ENCODE measurements around the gene WDR45B.

GRCh38 chr17:82656266-82656665, 8.0 kb upstream of the WDR45B start:
- TF ChIP-seq CTCF (IDR thresholded peaks at IDR 0.05; ENCODE audit: extremely low read depth in 1 of 2, insufficient read depth in 1 of 2, low read depth in 1 of 2, low read length in 2 of 2): no peak
- TF ChIP-seq POLR2A (IDR thresholded peaks at IDR 0.05; ENCODE audit: low read depth, low read length): no peak
- TF ChIP-seq POLR2AphosphoS5 (IDR thresholded peaks at IDR 0.05; ENCODE audit: insufficient read depth, low read depth, low read length): no peak
- TF ChIP-seq MYC (IDR thresholded peaks at IDR 0.05; ENCODE audit: low read depth, low read length): no peak
